Measurements from ENCODE around the gene OSBPL6.
"Not testable (repeated sequence)": the region's sequence is repeated elsewhere in the genome, so short reads cannot be mapped to it uniquely, and the experiment has no call there.

Gene OSBPL6

GRCh38 chr2:178413472-178414265 is 219.4 kb downstream of the OSBPL6 start:
- Histone ChIP-seq H3K79me2 (ENCODE audit: control insufficient read depth, insufficient read depth, low read length, unreplicated experiment) (peaks cover 40% of the 10 kb centered on the region), H3K4me3 (ENCODE audit: low read depth, low read length) (peak overlapping the region; percentile 90), H3K27me3 (ENCODE audit: insufficient read depth, low read length) (no peaks in the 10 kb centered on the region), H3K27ac (ENCODE audit: low read depth, low read length) (peak overlapping the region; percentile 84), H3K4me1 (ENCODE audit: control insufficient read depth, insufficient read depth, low read length, unreplicated experiment) (peaks cover 15% of the 10 kb centered on the region), H3K36me3 (ENCODE audit: insufficient read depth, low read length) (no peaks in the 10 kb centered on the region), H2AFZ (ENCODE audit: low read length, unreplicated experiment) (peak overlapping the region; percentile 96)

GRCh38 chr2:178414266-178415247 is 220.2 kb downstream of the OSBPL6 start:
- Histone ChIP-seq H3K79me2 (ENCODE audit: control insufficient read depth, insufficient read depth, low read length, unreplicated experiment) (peaks cover 46% of the 10 kb centered on the region), H3K27ac (ENCODE audit: low read depth, low read length) (peak overlapping the region; percentile 84), H3K27me3 (ENCODE audit: insufficient read depth, low read length) (no peaks in the 10 kb centered on the region), H2AFZ (ENCODE audit: low read length, unreplicated experiment) (peak overlapping the region; percentile 81), H3K4me3 (ENCODE audit: low read depth, low read length) (peak overlapping the region; percentile 90), H3K4me1 (ENCODE audit: control insufficient read depth, insufficient read depth, low read length, unreplicated experiment) (peaks cover 16% of the 10 kb centered on the region), H3K36me3 (ENCODE audit: insufficient read depth, low read length) (no peaks in the 10 kb centered on the region)

- Histone ChIP-seq H3K27me3 (ENCODE audit: insufficient read depth, low read length) (no peaks in the 10 kb centered on the region), H3K27ac (ENCODE audit: low read depth, low read length) (no peak overlapping the region), H2AFZ (ENCODE audit: low read length, unreplicated experiment) (no peak overlapping the region), H3K79me2 (ENCODE audit: control insufficient read depth, insufficient read depth, low read length, unreplicated experiment) (peaks cover 58% of the 10 kb centered on the region), H3K4me3 (ENCODE audit: low read depth, low read length) (0 out of 2 replicates have a peak overlapping the region, but pooled peaks have one; percentile 14), H3K4me1 (ENCODE audit: control insufficient read depth, insufficient read depth, low read length, unreplicated experiment) (peaks cover 16% of the 10 kb centered on the region), H3K36me3 (ENCODE audit: insufficient read depth, low read length) (peaks cover 4% of the 10 kb centered on the region; the same call in 1 of the 2 replicates)
Observed at GRCh38 chr2:178415979-178416378, 221.7 kb downstream of the OSBPL6 start.

- H3K27me3 ChIP-seq (ENCODE audit: insufficient read depth, low read length), result no peaks in the 10 kb centered on the region
- H3K27ac ChIP-seq (ENCODE audit: low read depth, low read length), result no peak overlapping the region
- peaks cover 76% of the 10 kb centered on the region for H3K79me2 ChIP-seq (ENCODE audit: control insufficient read depth, insufficient read depth, low read length, unreplicated experiment)
Observed at GRCh38 chr2:178417916-178418315, 223.6 kb downstream of the OSBPL6 start.

GRCh38 chr2:178418426-178418825 is 224.1 kb downstream of the OSBPL6 start:
- H2AFZ ChIP-seq (ENCODE audit: low read length, unreplicated experiment), result no peak overlapping the region
- H3K4me3 ChIP-seq (ENCODE audit: low read depth, low read length), result no peak overlapping the region
- peaks cover 16% of the 10 kb centered on the region for H3K4me1 ChIP-seq (ENCODE audit: control insufficient read depth, insufficient read depth, low read length, unreplicated experiment)
- no peaks in the 10 kb centered on the region for H3K27me3 ChIP-seq (ENCODE audit: insufficient read depth, low read length)
- H3K36me3 ChIP-seq (ENCODE audit: insufficient read depth, low read length), result peaks cover 20% of the 10 kb centered on the region
- peaks cover 82% of the 10 kb centered on the region for H3K79me2 ChIP-seq (ENCODE audit: control insufficient read depth, insufficient read depth, low read length, unreplicated experiment)
- H3K27ac ChIP-seq (ENCODE audit: low read depth, low read length), result no peak overlapping the region

More at GRCh38 chr2:178417916-178418315, 223.6 kb downstream of the OSBPL6 start:
- peaks cover 15% of the 10 kb centered on the region for H3K36me3 ChIP-seq (ENCODE audit: insufficient read depth, low read length)
- no peak overlapping the region for H2AFZ ChIP-seq (ENCODE audit: low read length, unreplicated experiment)
- H3K4me1 ChIP-seq (ENCODE audit: control insufficient read depth, insufficient read depth, low read length, unreplicated experiment), result peaks cover 16% of the 10 kb centered on the region
- no peak overlapping the region for H3K4me3 ChIP-seq (ENCODE audit: low read depth, low read length)

GRCh38 chr2:178419123-178419522 is 224.8 kb downstream of the OSBPL6 start:
- Histone ChIP-seq H3K79me2 (ENCODE audit: control insufficient read depth, insufficient read depth, low read length, unreplicated experiment) (peaks cover 85% of the 10 kb centered on the region), H3K4me3 (ENCODE audit: low read depth, low read length) (no peak overlapping the region), H3K27ac (ENCODE audit: low read depth, low read length) (no peak overlapping the region), H2AFZ (ENCODE audit: low read length, unreplicated experiment) (no peak overlapping the region), H3K4me1 (ENCODE audit: control insufficient read depth, insufficient read depth, low read length, unreplicated experiment) (peaks cover 16% of the 10 kb centered on the region), H3K36me3 (ENCODE audit: insufficient read depth, low read length) (peaks cover 20% of the 10 kb centered on the region), H3K27me3 (ENCODE audit: insufficient read depth, low read length) (no peaks in the 10 kb centered on the region)

- no peak overlapping the region for H2AFZ ChIP-seq (ENCODE audit: low read length, unreplicated experiment)
- H3K4me1 ChIP-seq (ENCODE audit: control insufficient read depth, insufficient read depth, low read length, unreplicated experiment), result peaks cover 16% of the 10 kb centered on the region
- no peak overlapping the region for H3K4me3 ChIP-seq (ENCODE audit: low read depth, low read length)
- H3K27me3 ChIP-seq (ENCODE audit: insufficient read depth, low read length), result no peaks in the 10 kb centered on the region
- no peak overlapping the region for H3K27ac ChIP-seq (ENCODE audit: low read depth, low read length)
- peaks cover 85% of the 10 kb centered on the region for H3K79me2 ChIP-seq (ENCODE audit: control insufficient read depth, insufficient read depth, low read length, unreplicated experiment)
- H3K36me3 ChIP-seq (ENCODE audit: insufficient read depth, low read length), result peaks cover 25% of the 10 kb centered on the region
Observed at GRCh38 chr2:178420463-178420999, 226.2 kb downstream of the OSBPL6 start.

GRCh38 chr2:178422097-178422496 is 227.8 kb downstream of the OSBPL6 start:
- no peak overlapping the region for H3K27ac ChIP-seq (ENCODE audit: low read depth, low read length)
- H3K4me1 ChIP-seq (ENCODE audit: control insufficient read depth, insufficient read depth, low read length, unreplicated experiment), result peaks cover 13% of the 10 kb centered on the region
- H3K4me3 ChIP-seq (ENCODE audit: low read depth, low read length), result no peak overlapping the region
- no peaks in the 10 kb centered on the region for H3K27me3 ChIP-seq (ENCODE audit: insufficient read depth, low read length)
- no peak overlapping the region for H2AFZ ChIP-seq (ENCODE audit: low read length, unreplicated experiment)
- peaks cover 84% of the 10 kb centered on the region for H3K79me2 ChIP-seq (ENCODE audit: control insufficient read depth, insufficient read depth, low read length, unreplicated experiment)
- peaks cover 36% of the 10 kb centered on the region for H3K36me3 ChIP-seq (ENCODE audit: insufficient read depth, low read length)

GRCh38 chr2:178423746-178424145 is 229.4 kb downstream of the OSBPL6 start:
- H3K4me3 ChIP-seq (ENCODE audit: low read depth, low read length); H2AFZ ChIP-seq (ENCODE audit: low read length, unreplicated experiment); H3K27ac ChIP-seq (ENCODE audit: low read depth, low read length); H3K27me3 ChIP-seq (ENCODE audit: insufficient read depth, low read length); H3K4me1 ChIP-seq (ENCODE audit: control insufficient read depth, insufficient read depth, low read length, unreplicated experiment): not testable (repeated sequence)
- H3K36me3 ChIP-seq (ENCODE audit: insufficient read depth, low read length), result peaks cover 40% of the 10 kb centered on the region
- peaks cover 76% of the 10 kb centered on the region for H3K79me2 ChIP-seq (ENCODE audit: control insufficient read depth, insufficient read depth, low read length, unreplicated experiment)

GRCh38 chr2:178425255-178425827 is 231.0 kb downstream of the OSBPL6 start:
- Histone ChIP-seq H3K27me3 (ENCODE audit: insufficient read depth, low read length) (no peaks in the 10 kb centered on the region), H3K36me3 (ENCODE audit: insufficient read depth, low read length) (peaks cover 43% of the 10 kb centered on the region), H3K4me3 (ENCODE audit: low read depth, low read length) (no peak overlapping the region), H3K27ac (ENCODE audit: low read depth, low read length) (no peak overlapping the region), H3K4me1 (ENCODE audit: control insufficient read depth, insufficient read depth, low read length, unreplicated experiment) (no peaks in the 10 kb centered on the region), H2AFZ (ENCODE audit: low read length, unreplicated experiment) (no peak overlapping the region), H3K79me2 (ENCODE audit: control insufficient read depth, insufficient read depth, low read length, unreplicated experiment) (peaks cover 63% of the 10 kb centered on the region)

Data from ACC112 (cell line).